ENCODE results near the gene BYSL.

The BYSL gene

GRCh38 chr6:41936073-41936837 is 15.0 kb downstream of the BYSL start:
- Histone ChIP-seq H2AFZ (ENCODE audit: low read length) (no peak overlapping the region), H3K18ac (ENCODE audit: low read length) (peak overlapping the region; percentile 23), H3K9ac (ENCODE audit: low read depth, low read length, poor library complexity) (peak overlapping the region; percentile 68), H3K4me1 (ENCODE audit: control insufficient read depth in 2 of 2, insufficient read depth in 1 of 2, low read depth in 1 of 2, low read length in 2 of 2) (peaks cover 18 to 19% of the 10 kb centered on the region in 2 donors), H4K91ac (ENCODE audit: low read depth, low read length, poor library complexity) (no peak overlapping the region), H3K27ac (replicated peaks; ENCODE audit: low read length) (peak overlapping the region; percentile 13), H3K27me3 (ENCODE audit: control insufficient read depth in 3 of 3, insufficient read depth in 3 of 3, low read depth in 1 of 3, low read length in 3 of 3) (no peaks in the 10 kb centered on the region), H2BK15ac (ENCODE audit: low read length) (no peak overlapping the region), H3K9me3 (replicated peaks in 1 of 2; ENCODE audit: control insufficient read depth in 2 of 2, insufficient read depth in 1 of 2, low read depth in 1 of 2, low read length in 2 of 2) (no peaks in the 10 kb centered on the region), H2BK12ac (ENCODE audit: low read length) (no peak overlapping the region), H3K4me2 (ENCODE audit: insufficient read depth, low read length, poor library complexity, severe bottlenecking) (no peak overlapping the region), H2BK5ac (ENCODE audit: low read length) (peak overlapping the region; percentile 56), H3K14ac (ENCODE audit: low read length) (no peak overlapping the region), H4K8ac (ENCODE audit: low read depth, low read length) (no peak overlapping the region), H3K4me3 (ENCODE audit: low read length in 2 of 2) (no peak overlapping the region), H3K79me1 (ENCODE audit: low read depth, low read length) (peaks cover 3% of the 10 kb centered on the region), H2AK5ac (ENCODE audit: low read depth, low read length) (no peak overlapping the region), H3K23ac (ENCODE audit: low read depth, low read length, poor library complexity) (no peak overlapping the region), H3K4ac (ENCODE audit: low read length) (no peak overlapping the region), H3K36me3 (replicated peaks in 1 of 2; ENCODE audit: control insufficient read depth in 2 of 2, insufficient read depth in 2 of 2, low read length in 2 of 2) (peaks cover 38 to 72% of the 10 kb centered on the region in 2 donors), H2BK120ac (ENCODE audit: low read depth, low read length) (no peak overlapping the region)
- peak; percentile 70 for DNase-seq (ENCODE audit: low spot score)
- WGBS, 2 donors (ENCODE audit: extremely low coverage in 2 of 2, insufficient read length in 2 of 2, insufficient replicate concordance in 1 of 2): no CpG with 5 or more reads among the region's 10 CpGs

- H3K9me3 ChIP-seq (replicated peaks in 1 of 2; ENCODE audit: control insufficient read depth in 2 of 2, insufficient read depth in 1 of 2, low read depth in 1 of 2, low read length in 2 of 2): no peaks in the 10 kb centered on the region
- H3K79me1 ChIP-seq (ENCODE audit: low read depth, low read length): peaks cover 6% of the 10 kb centered on the region
- H3K23ac ChIP-seq (ENCODE audit: low read depth, low read length, poor library complexity): no peak overlapping the region
- no peak overlapping the region for H2AFZ ChIP-seq (ENCODE audit: low read length)
- H3K27me3 ChIP-seq (ENCODE audit: control insufficient read depth in 3 of 3, insufficient read depth in 3 of 3, low read depth in 1 of 3, low read length in 3 of 3): no peaks in the 10 kb centered on the region
- no peak overlapping the region for H4K91ac ChIP-seq (ENCODE audit: low read depth, low read length, poor library complexity)
- H3K27ac ChIP-seq (replicated peaks; ENCODE audit: low read length): no peak overlapping the region
- no peak overlapping the region for H3K9ac ChIP-seq (ENCODE audit: low read depth, low read length, poor library complexity)
- H3K14ac ChIP-seq (ENCODE audit: low read length): no peak overlapping the region
- H2BK120ac ChIP-seq (ENCODE audit: low read depth, low read length): no peak overlapping the region
- DNase-seq (ENCODE audit: low spot score): no peak
- no CpG with 5 or more reads among the region's 2 CpGs for WGBS, 2 donors (ENCODE audit: extremely low coverage in 2 of 2, insufficient read length in 2 of 2, insufficient replicate concordance in 1 of 2)
- H3K4me2 ChIP-seq (ENCODE audit: insufficient read depth, low read length, poor library complexity, severe bottlenecking): no peak overlapping the region
- no peak overlapping the region for H2BK12ac ChIP-seq (ENCODE audit: low read length)
- H3K4ac ChIP-seq (ENCODE audit: low read length): no peak overlapping the region
- no peak overlapping the region for H4K8ac ChIP-seq (ENCODE audit: low read depth, low read length)
- no peak overlapping the region for H3K18ac ChIP-seq (ENCODE audit: low read length)
- H3K4me3 ChIP-seq (ENCODE audit: low read length in 2 of 2): no peak overlapping the region
- no peak overlapping the region for H2BK15ac ChIP-seq (ENCODE audit: low read length)
- H2BK5ac ChIP-seq (ENCODE audit: low read length): no peak overlapping the region
- peaks cover 26 to 60% of the 10 kb centered on the region in 2 donors for H3K36me3 ChIP-seq (replicated peaks in 1 of 2; ENCODE audit: control insufficient read depth in 2 of 2, insufficient read depth in 2 of 2, low read length in 2 of 2)
- H3K4me1 ChIP-seq (ENCODE audit: control insufficient read depth in 2 of 2, insufficient read depth in 1 of 2, low read depth in 1 of 2, low read length in 2 of 2): peaks cover 18 to 21% of the 10 kb centered on the region in 2 donors
- H2AK5ac ChIP-seq (ENCODE audit: low read depth, low read length): no peak overlapping the region
These were observed 16.2 kb downstream of the BYSL start for GRCh38 chr6:41937472-41937860.

GRCh38 chr6:41937861-41938574 is 16.7 kb downstream of the BYSL start:
- Histone ChIP-seq H3K27ac (replicated peaks; ENCODE audit: low read length) (no peak overlapping the region), H3K18ac (ENCODE audit: low read length) (no peak overlapping the region), H4K91ac (ENCODE audit: low read depth, low read length, poor library complexity) (no peak overlapping the region), H3K4ac (ENCODE audit: low read length) (no peak overlapping the region), H3K23ac (ENCODE audit: low read depth, low read length, poor library complexity) (no peak overlapping the region), H3K27me3 (ENCODE audit: control insufficient read depth in 3 of 3, insufficient read depth in 3 of 3, low read depth in 1 of 3, low read length in 3 of 3) (no peaks in the 10 kb centered on the region), H3K9me3 (replicated peaks in 1 of 2; ENCODE audit: control insufficient read depth in 2 of 2, insufficient read depth in 1 of 2, low read depth in 1 of 2, low read length in 2 of 2) (no peaks in the 10 kb centered on the region), H2BK120ac (ENCODE audit: low read depth, low read length) (no peak overlapping the region), H3K4me1 (ENCODE audit: control insufficient read depth in 2 of 2, insufficient read depth in 1 of 2, low read depth in 1 of 2, low read length in 2 of 2) (peaks cover 18 to 21% of the 10 kb centered on the region in 2 donors), H2BK15ac (ENCODE audit: low read length) (no peak overlapping the region), H3K9ac (ENCODE audit: low read depth, low read length, poor library complexity) (no peak overlapping the region), H3K36me3 (replicated peaks in 1 of 2; ENCODE audit: control insufficient read depth in 2 of 2, insufficient read depth in 2 of 2, low read length in 2 of 2) (peaks cover 20 to 54% of the 10 kb centered on the region in 2 donors), H2BK12ac (ENCODE audit: low read length) (no peak overlapping the region), H3K14ac (ENCODE audit: low read length) (no peak overlapping the region), H2BK5ac (ENCODE audit: low read length) (no peak overlapping the region), H2AK5ac (ENCODE audit: low read depth, low read length) (peak overlapping the region; percentile 7), H3K4me2 (ENCODE audit: insufficient read depth, low read length, poor library complexity, severe bottlenecking) (no peak overlapping the region), H3K79me1 (ENCODE audit: low read depth, low read length) (peaks cover 6% of the 10 kb centered on the region), H3K4me3 (ENCODE audit: low read length in 2 of 2) (no peak overlapping the region), H4K8ac (ENCODE audit: low read depth, low read length) (no peak overlapping the region), H2AFZ (ENCODE audit: low read length) (no peak overlapping the region)
- DNase-seq (ENCODE audit: low spot score): no peak
- WGBS, 2 donors (ENCODE audit: extremely low coverage in 2 of 2, insufficient read length in 2 of 2, insufficient replicate concordance in 1 of 2): no CpG with 5 or more reads among the region's 4 CpGs

GRCh38 chr6:41938590-41939175 is 17.4 kb downstream of the BYSL start:
- H2BK5ac ChIP-seq (ENCODE audit: low read length): no peak overlapping the region
- no peak overlapping the region for H3K18ac ChIP-seq (ENCODE audit: low read length)
- WGBS, 2 donors (ENCODE audit: extremely low coverage in 2 of 2, insufficient read length in 2 of 2, insufficient replicate concordance in 1 of 2): no CpG with 5 or more reads among the region's 5 CpGs
- DNase-seq (ENCODE audit: low spot score): no peak
- peak overlapping the region; percentile 51 for H3K23ac ChIP-seq (ENCODE audit: low read depth, low read length, poor library complexity)
- H3K4ac ChIP-seq (ENCODE audit: low read length): no peak overlapping the region
- H3K9ac ChIP-seq (ENCODE audit: low read depth, low read length, poor library complexity): no peak overlapping the region
- H3K14ac ChIP-seq (ENCODE audit: low read length): no peak overlapping the region
- no peak overlapping the region for H2BK120ac ChIP-seq (ENCODE audit: low read depth, low read length)
- no peak overlapping the region for H2BK15ac ChIP-seq (ENCODE audit: low read length)
- H2AK5ac ChIP-seq (ENCODE audit: low read depth, low read length): no peak overlapping the region
- H3K9me3 ChIP-seq (replicated peaks in 1 of 2; ENCODE audit: control insufficient read depth in 2 of 2, insufficient read depth in 1 of 2, low read depth in 1 of 2, low read length in 2 of 2): no peaks in the 10 kb centered on the region
- H3K79me1 ChIP-seq (ENCODE audit: low read depth, low read length): peaks cover 6% of the 10 kb centered on the region
- peaks cover 18 to 21% of the 10 kb centered on the region in 2 donors for H3K4me1 ChIP-seq (ENCODE audit: control insufficient read depth in 2 of 2, insufficient read depth in 1 of 2, low read depth in 1 of 2, low read length in 2 of 2)
- H3K4me3 ChIP-seq (ENCODE audit: low read length in 2 of 2): no peak overlapping the region
- no peak overlapping the region for H2AFZ ChIP-seq (ENCODE audit: low read length)
- H3K27ac ChIP-seq (replicated peaks; ENCODE audit: low read length): no peak overlapping the region
- H2BK12ac ChIP-seq (ENCODE audit: low read length): no peak overlapping the region
- H3K27me3 ChIP-seq (ENCODE audit: control insufficient read depth in 3 of 3, insufficient read depth in 3 of 3, low read depth in 1 of 3, low read length in 3 of 3): no peaks in the 10 kb centered on the region
- H3K4me2 ChIP-seq (ENCODE audit: insufficient read depth, low read length, poor library complexity, severe bottlenecking): no peak overlapping the region
- H4K91ac ChIP-seq (ENCODE audit: low read depth, low read length, poor library complexity): no peak overlapping the region
- H4K8ac ChIP-seq (ENCODE audit: low read depth, low read length): no peak overlapping the region
- peaks cover 18 to 48% of the 10 kb centered on the region in 2 donors for H3K36me3 ChIP-seq (replicated peaks in 1 of 2; ENCODE audit: control insufficient read depth in 2 of 2, insufficient read depth in 2 of 2, low read length in 2 of 2)
